B cell (primary cell): Measurements from ENCODE around the gene MYMK. TPM values are rescaled to one million over a fixed set of nuclear protein-coding genes. Genes with fewer than 3 reads are reported as not detected.
"Not testable (repeated sequence)": the region's sequence is repeated elsewhere in the genome, so short reads cannot be mapped to it uniquely, and the experiment has no call there.

Experiments
- ATAC-seq: fragments of 200-7000 bp; cut with Tn5 transposase; one replicate; pipeline ENCODE4 v1.10.0; 2021; ENCODE audit warnings: low read depth, mild to moderate bottlenecking, moderate number of reproducible peaks, moderate library complexity
- CTCF ChIA-PET: fragments of 350-600 bp; sonication (Branson Sonifier 250); formaldehyde crosslinking; loops from one replicate; lab custom pipeline; 2021; ENCODE audit warnings: antibody characterized with exemption, inconsistent platforms; lab: Charles Lee
- POLR2A ChIA-PET: fragments of 350-600 bp; sonication (Branson Sonifier 250); formaldehyde crosslinking; loops from one replicate; lab custom pipeline; 2021; ENCODE audit warnings: antibody characterized with exemption; lab: Charles Lee
- DNase-seq: peaks from one replicate; pipeline ENCODE4 v3.0.0; 2013
- H2AFZ ChIP-seq: 2 replicates; pipeline ENCODE4 v1.6.1; 2012; ENCODE audit warnings: mild to moderate bottlenecking, low read depth, low read length; ENCODE audit not compliant: insufficient read depth, poor library complexity, severe bottlenecking
- H3K27ac ChIP-seq, 2 donors: 1 replicate in 1 of 2; 2 replicates in 1 of 2; pipeline ENCODE4 v1.5.1; 2012 to 2013; ENCODE audit warnings: low read length in 2 of 2, mild to moderate bottlenecking in 2 of 2, moderate library complexity in 1 of 2
- H3K27me3 ChIP-seq, 4 experiments: fragments of 200-600 bp in 1 of 4; sonication (generic) in 1 of 4; replicated peaks in 1 of 4; 1 replicate in 2 of 4; 2 replicates in 2 of 4; pipeline versions ENCODE4 v1.6.1 to v1.7.0; 2013 to 2016; ENCODE audit warnings: low read length in 3 of 4, mild to moderate bottlenecking in 2 of 4, mixed read lengths in 1 of 4, moderate library complexity in 1 of 4; ENCODE audit not compliant: insufficient read depth in 4 of 4, control insufficient read depth in 3 of 4; ENCODE audit errors: control extremely low read depth in 1 of 4
- H3K36me3 ChIP-seq, 2 experiments: replicated peaks in 1 of 2; 1 replicate in 1 of 2; 2 replicates in 1 of 2; pipeline versions ENCODE4 v1.6.1 to v1.7.1; 2013; ENCODE audit warnings: low read length in 1 of 2; ENCODE audit not compliant: insufficient read depth in 2 of 2, control insufficient read depth in 1 of 2; ENCODE audit errors: control extremely low read depth in 1 of 2, extremely low read depth in 1 of 2
- H3K4me1 ChIP-seq, 2 donors: fragments of 200-600 bp in 1 of 2; sonication (generic) in 1 of 2; 1 replicate in 1 of 2; 2 replicates in 1 of 2; pipeline versions ENCODE4 v1.5.1 to v1.6.1; 2013 to 2017; ENCODE audit warnings: low read length in 2 of 2; ENCODE audit not compliant: control insufficient read depth in 2 of 2, insufficient read depth in 2 of 2
- H3K4me2 ChIP-seq: replicated peaks from 2 replicates; pipeline ENCODE3; 2012; ENCODE audit warnings: mild to moderate bottlenecking, low read depth, low read length; ENCODE audit not compliant: poor library complexity, severe bottlenecking
- H3K4me3 ChIP-seq, 5 experiments: fragments of 200-600 bp in 1 of 5; sonication (generic) in 1 of 5; 1 replicate in 3 of 5; 2 replicates in 2 of 5; pipeline versions ENCODE4 v1.5.1 to v1.7.0; 2011 to 2016; ENCODE audit warnings: low read length in 4 of 5, mild to moderate bottlenecking in 4 of 5, low read depth in 2 of 5, control low read depth in 1 of 5, moderate library complexity in 1 of 5; ENCODE audit not compliant: insufficient read depth in 1 of 5; ENCODE audit errors: control extremely low read depth in 1 of 5, extremely low read depth in 1 of 5
- H3K79me2 ChIP-seq: fragments of 200-600 bp; sonication (generic); one replicate; pipeline ENCODE4 v1.6.0; 2016; ENCODE audit warnings: low read length; ENCODE audit not compliant: control insufficient read depth, insufficient read depth
- H3K9ac ChIP-seq: fragments of 200-600 bp; sonication (generic); 2 replicates; pipeline ENCODE4 v1.6.1; 2017; ENCODE audit warnings: mild to moderate bottlenecking, low read length, moderate library complexity
- H3K9me3 ChIP-seq, 3 donors: one replicate each; pipeline versions ENCODE4 v1.6.1 to v1.7.1; 2013; ENCODE audit warnings: low read length in 2 of 3; ENCODE audit not compliant: control insufficient read depth in 2 of 3, insufficient read depth in 1 of 3; ENCODE audit errors: control extremely low read depth in 1 of 3
- H4K20me1 ChIP-seq: 2 replicates; pipeline ENCODE4 v1.6.0; 2012; ENCODE audit warnings: mild to moderate bottlenecking, low read length; ENCODE audit not compliant: insufficient read depth, control insufficient read depth, poor library complexity, severe bottlenecking
- H3K27ac Mint-ChIP-seq: one replicate; pipeline ENCODE4 v1.8.0; 2021; ENCODE audit warnings: mixed read lengths
- H3K27me3 Mint-ChIP-seq: one replicate; pipeline ENCODE4 v1.8.0; 2021; ENCODE audit warnings: mixed read lengths
- H3K4me1 Mint-ChIP-seq: one replicate; pipeline ENCODE4 v1.8.0; 2021; ENCODE audit warnings: mixed read lengths
- H3K4me3 Mint-ChIP-seq: one replicate; pipeline ENCODE4 v1.8.0; 2021; ENCODE audit warnings: mixed read lengths
- H3K9me3 Mint-ChIP-seq: one replicate; pipeline ENCODE4 v1.8.0; 2022; ENCODE audit warnings: mixed read lengths; ENCODE audit not compliant: insufficient read depth
- CTCF ChIP-seq: fragments of 200-600 bp; IDR thresholded peaks from one replicate; pipeline ENCODE4 v1.8.0; 2022; ENCODE audit warnings: antibody characterized with exemption, mild to moderate bottlenecking
- EZH2 ChIP-seq: IDR thresholded peaks from 2 replicates; pipeline ENCODE4 v1.6.1; 2012; ENCODE audit warnings: borderline replicate concordance, low read depth, mild to moderate bottlenecking, moderate library complexity, low read length; ENCODE audit not compliant: insufficient read depth, poor library complexity, severe bottlenecking
- WGBS: methylation state at CpG from one replicate; pipeline ENCODE4 v1.1.5; 2013; ENCODE audit warnings: missing lambda C conversion rate; ENCODE audit not compliant: insufficient coverage; 5-methylcytosine and 5-hydroxymethylcytosine counted together
- intact Hi-C: fragments of 100-400 bp; cut with micrococcal nuclease; formaldehyde crosslinking; loops from one replicate; pipeline ENCODE4 v1.10.0; 2022
- polyA plus RNA-seq: library from polyadenylated mRNA; depleted of rRNA; stranded (reverse); fragments of >200 nt; gene quantifications from 2 replicates; pipeline ENCODE4 v1.2.3, GENCODE V29; 2012
- total RNA-seq, 2 donors: library from RNA; stranded (reverse); fragments of 120-200 nt in 1 of 2; gene quantifications; 1 replicate in 1 of 2; 2 replicates in 1 of 2; pipeline versions ENCODE4 v1.2.3 to v1.2.4, GENCODE V29; 2013 to 2022

Gene MYMK
- total and polyA plus RNA-seq, 2 donors (not counting 1 experiment from before 2014, with no cell fraction given) = not detected

- intact Hi-C loops = no loop called here
- H3K27me3 ChIP-seq = no peaks in the 10 kb centered on the region
- Mint-ChIP-seq H3K9me3 (no peaks in the 10 kb centered on the region), H3K4me1 (peaks cover 5% of the 10 kb centered on the region), H3K27me3 (peaks cover 5% of the 10 kb centered on the region), H3K27ac (no peak overlapping the region), H3K4me3 (no peak overlapping the region)
- WGBS = 89% methylated on average over 13 of the region's 14 CpGs
- H4K20me1 ChIP-seq = no peaks in the 10 kb centered on the region
- ChIA-PET POLR2A (no interaction called here), CTCF (no interaction called here)
- H2AFZ ChIP-seq = no peak overlapping the region
- H3K4me3 ChIP-seq = no peak overlapping the region
- no peaks in the 10 kb centered on the region for H3K36me3 ChIP-seq
- DNase-seq (no peak), ATAC-seq (no peak)
- no peak overlapping the region for H3K27ac ChIP-seq
- no peak overlapping the region for H3K9ac ChIP-seq
- no peaks in the 10 kb centered on the region for H3K79me2 ChIP-seq
- H3K4me1 ChIP-seq = peaks cover 0 to 5% of the 10 kb centered on the region in 2 donors
- H3K4me2 ChIP-seq = no peak overlapping the region
- TF ChIP-seq CTCF = no peak
- no peak for TF ChIP-seq EZH2
- peaks cover 0 to 5% (median 0%) of the 10 kb centered on the region in 3 donors for H3K9me3 ChIP-seq
These were observed 41.6 kb upstream of the MYMK start for GRCh38 chr9:133566382-133566781.

- H3K36me3 ChIP-seq = no peaks in the 10 kb centered on the region
- H3K9ac ChIP-seq = no peak overlapping the region
- H3K27ac ChIP-seq = no peak overlapping the region
- H3K27me3 ChIP-seq = no peaks in the 10 kb centered on the region
- Mint-ChIP-seq H3K4me3 (no peak overlapping the region), H3K27ac (no peak overlapping the region), H3K9me3 (no peaks in the 10 kb centered on the region), H3K4me1 (peaks cover 5% of the 10 kb centered on the region), H3K27me3 (peaks cover 9% of the 10 kb centered on the region)
- ChIA-PET CTCF (no interaction called here), POLR2A (no interaction called here)
- H3K4me1 ChIP-seq = peaks cover 0 to 5% of the 10 kb centered on the region in 2 donors
- intact Hi-C loops = no loop called here
- no peaks in the 10 kb centered on the region for H3K79me2 ChIP-seq
- H4K20me1 ChIP-seq = no peaks in the 10 kb centered on the region
- no peak for ATAC-seq
- no peak overlapping the region for H3K4me2 ChIP-seq
- TF ChIP-seq CTCF = no peak
- TF ChIP-seq EZH2 = no peak
- DNase-seq = no peak
- 90% methylated on average over 11 of the region's 11 CpGs for WGBS
- no peak overlapping the region for H2AFZ ChIP-seq
- H3K4me3 ChIP-seq = no peak overlapping the region
- peaks cover 0 to 5% (median 0%) of the 10 kb centered on the region in 3 donors for H3K9me3 ChIP-seq
These were observed 39.8 kb upstream of the MYMK start for GRCh38 chr9:133564451-133565116.

- H3K4me1 ChIP-seq, H4K20me1 ChIP-seq, H3K4me3 ChIP-seq, H3K9me3 ChIP-seq, intact Hi-C loops, CTCF ChIA-PET, H3K27ac ChIP-seq, DNase-seq, ATAC-seq, POLR2A ChIA-PET, H3K36me3 ChIP-seq, H3K27ac Mint-ChIP-seq, H3K9me3 Mint-ChIP-seq, H3K4me2 ChIP-seq, H3K9ac ChIP-seq, H3K4me1 Mint-ChIP-seq, H3K27me3 ChIP-seq, H3K79me2 ChIP-seq, H3K27me3 Mint-ChIP-seq, H3K4me3 Mint-ChIP-seq: not testable (repeated sequence)
- peak overlapping the region; percentile 28 for H2AFZ ChIP-seq
These were observed 39.1 kb upstream of the MYMK start for GRCh38 chr9:133563814-133564213.
